Ovary (tissue), 9 donors: ENCODE data around the gene HUNK. TPM values are rescaled to one million over a fixed set of nuclear protein-coding genes. Genes with fewer than 3 reads are reported as not detected.

Experiments
- DNase-seq, 5 donors: peaks; one replicate each; pipeline ENCODE4 v3.0.0-alpha.2; 2019 to 2020
- H3K27ac ChIP-seq, 2 donors: fragments of 200-600 bp; one replicate each; pipeline versions ENCODE4 v1.5.1 to v1.8.0; 2019 to 2022
- H3K27me3 ChIP-seq: fragments of 200-600 bp; one replicate; pipeline ENCODE4 v1.8.0; 2022
- H3K36me3 ChIP-seq: fragments of 200-600 bp; sonication (generic); one replicate; pipeline ENCODE4 v1.5.1; 2019
- H3K4me1 ChIP-seq: one replicate; pipeline ENCODE4 v1.8.1; 2013; ENCODE audit warnings: mild to moderate bottlenecking, moderate library complexity; ENCODE audit not compliant: insufficient read depth
- H3K4me3 ChIP-seq: fragments of 200-600 bp; sonication (generic); one replicate; pipeline ENCODE4 v1.5.1; 2017
- H3K9me3 ChIP-seq, 2 donors: fragments of 200-600 bp in 1 of 2; sonication (generic) in 1 of 2; one replicate each; pipeline versions ENCODE4 v1.5.1 to v1.8.1; 2013 to 2019; ENCODE audit warnings: mild to moderate bottlenecking in 1 of 2, moderate library complexity in 1 of 2
- EP300 ChIP-seq: sonication (generic); formaldehyde crosslinking; IDR thresholded peaks from one replicate; pipeline ENCODE4 v1.6.1; 2017; ENCODE audit warnings: antibody characterized with exemption
- POLR2A ChIP-seq: fragments of 450-650 bp; IDR thresholded peaks from one replicate; pipeline ENCODE4 v1.6.1; 2017; ENCODE audit warnings: antibody characterized with exemption, mild to moderate bottlenecking, moderate library complexity
- WGBS, 3 donors: extraction: QIAGEN DNeasy Blood & Tissue Kit in 1 of 3; methylation state at CpG; one replicate each; pipeline versions ENCODE4 v1.1.5 to v1.1.7; 2013 to 2017; 5-methylcytosine and 5-hydroxymethylcytosine counted together
- intact Hi-C, 4 donors: fragments of 100-400 bp; cut with DNase I; formaldehyde crosslinking; loops; one replicate each; pipeline versions ENCODE4 v1.11.0 to v1.15.1; 2022 to 2023
- polyA plus RNA-seq, 2 donors: library from polyadenylated mRNA; stranded (reverse); fragments of 200-250 nt in 1 of 2; fragments of 350-450 nt in 1 of 2; fragmentation: Illumina TruSeq in 1 of 2; extraction: RNeasy Lipid Tissue Mini Kit (QIAGEN cat#74804) in 1 of 2; gene quantifications; one replicate each; pipeline ENCODE4 v1.2.3, GENCODE V29; 2013 to 2014
- total RNA-seq, 7 donors: library from RNA; depleted of rRNA in 2 of 7; stranded (reverse); fragments of >200 nt in 2 of 7; fragmentation: NEBNext Ultra II Directional in 3 of 7; extraction: Animal tissue kit (Norgen Biotek cat#: 25700) in 3 of 7; gene quantifications; one replicate each; pipeline versions ENCODE4 v1.1.0 to v1.2.4, GENCODE V29; 2016 to 2023
- TF ChIP-seq, protein P1 (sequence below), 3 donors: fragments of 450-650 bp in 2 of 3; fragments of 200-600 bp in 1 of 3; IDR thresholded peaks; one replicate each; pipeline versions ENCODE4 v1.5.1 to v1.8.0; 2016 to 2022; ENCODE audit warnings: antibody characterized with exemption in 3 of 3, mild to moderate bottlenecking in 1 of 3
- donor health status: DM: no; HTN: no; CAD: no; lungs with moderate emphysema.
- donor health status: DM: no; HTN: no; CAD: no.
- donor health status: Bipolar disorder and iron deficiency.
- donor health status: DM: yes; HTN: yes; CAD: no.
- donor health status: DM: no; HTN: no; CAD: no.
- donor health status: DM: yes; HTN: yes; CAD: no.

Gene HUNK
- total and polyA plus RNA-seq, 9 donors, result under 0.01 to 4.9 (median 1.6) TPM

DNA sequence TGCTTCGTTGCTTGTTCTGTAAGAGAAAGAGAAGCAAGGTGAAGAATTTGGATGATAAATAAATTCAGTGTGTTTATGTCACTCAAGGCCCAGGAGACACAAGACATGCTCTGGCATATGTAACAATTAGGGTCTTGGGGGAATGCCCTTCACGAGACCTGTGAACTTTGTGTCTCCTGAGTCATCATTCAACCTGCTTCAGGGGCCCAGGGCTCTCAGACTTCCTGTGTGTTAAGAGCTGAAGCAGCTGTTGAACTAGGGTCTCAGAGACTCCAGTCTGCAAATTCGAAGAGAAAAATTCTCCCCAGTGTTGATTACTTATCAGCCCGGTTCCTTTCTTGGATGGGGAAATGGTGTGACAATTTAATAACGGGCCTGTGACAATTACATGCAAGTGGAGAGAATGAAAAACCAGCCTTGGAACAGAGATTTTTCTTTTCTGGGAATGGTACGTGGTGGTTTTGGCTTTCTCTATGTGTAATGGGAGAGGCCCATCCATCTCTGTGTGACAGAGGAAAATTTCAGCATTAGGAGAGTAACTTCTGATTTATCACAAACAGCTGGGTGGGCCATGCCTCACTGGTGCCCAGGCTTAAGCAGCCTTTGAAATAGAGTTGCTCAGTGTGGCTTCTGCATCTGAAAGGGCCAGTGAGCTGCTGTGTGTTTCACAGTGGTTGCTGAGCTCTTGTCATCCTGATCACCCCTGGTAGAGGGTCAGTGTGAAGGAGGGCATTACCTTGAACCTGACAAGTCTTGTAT lies 22.4 kb downstream of the HUNK start:
- 81 to 85% (median 82%) methylated on average over 6 of the region's 6 CpGs for WGBS, 3 donors
- H3K4me3 ChIP-seq, result no peak overlapping the region
- H3K4me1 ChIP-seq, result no peaks in the 10 kb centered on the region
- H3K27ac ChIP-seq, result no peak overlapping the region
- intact Hi-C loops, result no loop called here
- H3K9me3 ChIP-seq, result no peaks in the 10 kb centered on the region
- H3K36me3 ChIP-seq, result no peaks in the 10 kb centered on the region
- no peaks in the 10 kb centered on the region for H3K27me3 ChIP-seq
- no peak for DNase-seq
- TF ChIP-seq EP300 (no peak), POLR2A (no peak)
- TF ChIP-seq, protein P1, sequence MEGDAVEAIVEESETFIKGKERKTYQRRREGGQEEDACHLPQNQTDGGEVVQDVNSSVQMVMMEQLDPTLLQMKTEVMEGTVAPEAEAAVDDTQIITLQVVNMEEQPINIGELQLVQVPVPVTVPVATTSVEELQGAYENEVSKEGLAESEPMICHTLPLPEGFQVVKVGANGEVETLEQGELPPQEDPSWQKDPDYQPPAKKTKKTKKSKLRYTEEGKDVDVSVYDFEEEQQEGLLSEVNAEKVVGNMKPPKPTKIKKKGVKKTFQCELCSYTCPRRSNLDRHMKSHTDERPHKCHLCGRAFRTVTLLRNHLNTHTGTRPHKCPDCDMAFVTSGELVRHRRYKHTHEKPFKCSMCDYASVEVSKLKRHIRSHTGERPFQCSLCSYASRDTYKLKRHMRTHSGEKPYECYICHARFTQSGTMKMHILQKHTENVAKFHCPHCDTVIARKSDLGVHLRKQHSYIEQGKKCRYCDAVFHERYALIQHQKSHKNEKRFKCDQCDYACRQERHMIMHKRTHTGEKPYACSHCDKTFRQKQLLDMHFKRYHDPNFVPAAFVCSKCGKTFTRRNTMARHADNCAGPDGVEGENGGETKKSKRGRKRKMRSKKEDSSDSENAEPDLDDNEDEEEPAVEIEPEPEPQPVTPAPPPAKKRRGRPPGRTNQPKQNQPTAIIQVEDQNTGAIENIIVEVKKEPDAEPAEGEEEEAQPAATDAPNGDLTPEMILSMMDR (IDR thresholded peaks at IDR 0.05), result no peak

DNA sequence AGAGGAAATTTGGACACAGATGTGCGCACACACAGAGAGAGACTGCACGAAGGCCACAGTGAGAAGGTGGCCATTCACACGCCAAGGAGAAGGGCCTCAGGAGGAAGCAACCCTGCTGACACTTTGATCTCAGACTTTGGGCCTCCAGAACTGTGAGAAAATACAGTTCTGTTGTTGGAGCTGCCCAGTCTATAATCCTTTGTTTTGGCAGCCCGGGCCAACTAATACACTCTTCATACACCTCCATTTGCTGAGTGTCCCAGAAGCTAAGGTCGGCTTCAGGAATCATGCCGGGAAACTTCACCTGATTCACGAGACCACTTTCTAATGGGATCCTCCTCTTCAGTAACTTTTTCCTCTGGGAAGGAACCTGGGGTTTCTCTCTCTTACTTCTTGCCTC lies 23.2 kb downstream of the HUNK start:
- Histone ChIP-seq H3K4me3 (no peak overlapping the region), H3K36me3 (no peaks in the 10 kb centered on the region), H3K4me1 (no peaks in the 10 kb centered on the region), H3K27me3 (no peaks in the 10 kb centered on the region), H3K9me3 (no peaks in the 10 kb centered on the region), H3K27ac (no peak overlapping the region)
- intact Hi-C loops, result no loop called here
- no peak for DNase-seq
- TF ChIP-seq POLR2A, result no peak
- TF ChIP-seq, protein P1 (IDR thresholded peaks at IDR 0.05), result no peak
- TF ChIP-seq EP300, result no peak
- 81 to 96% (median 87%) methylated on average over 7 of the region's 7 CpGs for WGBS, 3 donors

DNA sequence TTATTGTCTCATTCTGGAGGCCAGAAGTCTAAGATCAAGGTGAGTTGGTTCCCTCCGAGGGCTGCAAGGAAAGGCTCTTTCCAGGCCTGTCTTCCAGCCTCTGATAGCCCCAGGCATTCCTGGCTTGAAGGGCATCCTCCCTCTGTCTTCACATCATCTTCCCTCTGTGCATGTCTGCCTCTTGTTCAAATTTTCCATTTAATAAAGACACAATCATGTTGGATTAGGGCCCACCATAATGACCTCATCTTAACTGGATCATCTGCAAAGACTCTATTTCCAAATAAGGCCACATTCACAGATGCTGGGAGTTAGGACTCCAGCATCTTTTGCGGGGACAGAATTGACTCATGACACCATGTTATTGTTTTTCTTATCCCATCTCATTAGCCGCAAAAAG lies 24.5 kb downstream of the HUNK start:
- Histone ChIP-seq H3K4me1 (no peaks in the 10 kb centered on the region), H3K27me3 (no peaks in the 10 kb centered on the region), H3K27ac (no peak overlapping the region), H3K9me3 (no peaks in the 10 kb centered on the region), H3K4me3 (no peak overlapping the region), H3K36me3 (no peaks in the 10 kb centered on the region)
- 67 to 84% (median 83%) methylated on average over 3 of the region's 3 CpGs for WGBS, 3 donors
- no peak for DNase-seq
- no peak for TF ChIP-seq EP300
- no peak for TF ChIP-seq POLR2A
- TF ChIP-seq, protein P1 (IDR thresholded peaks at IDR 0.05), result no peak
- intact Hi-C loops, result no loop called here

DNA sequence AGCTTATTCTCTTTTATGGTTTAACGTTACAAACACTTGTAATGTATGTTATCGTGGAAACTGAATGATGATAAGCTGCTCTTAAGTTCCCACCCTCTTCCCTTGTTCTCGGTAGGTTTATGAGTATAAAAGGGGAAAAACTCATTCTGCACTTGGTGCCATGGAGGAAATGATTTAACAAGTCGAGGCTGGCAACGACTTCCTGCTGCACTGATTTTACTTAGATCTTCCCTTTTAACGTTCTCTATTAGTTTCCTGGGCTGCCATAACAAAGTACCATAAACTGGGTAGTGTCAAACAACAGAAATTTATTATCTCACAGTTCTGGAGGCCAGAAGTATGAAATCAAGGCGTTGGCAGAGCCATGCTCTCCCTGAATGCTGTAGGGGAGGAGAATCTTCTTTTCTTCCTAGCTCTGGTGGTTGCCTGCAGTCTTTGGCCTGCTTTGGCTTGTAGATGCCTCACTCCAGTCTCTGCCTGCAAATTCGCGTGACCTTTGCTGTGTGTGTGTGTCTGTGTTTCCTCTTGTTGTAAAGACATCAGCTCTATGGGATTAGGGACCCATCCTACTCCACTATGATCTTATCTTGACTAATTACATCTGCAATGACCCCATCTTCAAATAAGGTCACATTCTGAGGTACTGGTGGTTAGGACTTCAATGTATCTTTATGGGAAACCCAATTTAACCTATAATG lies 26.3 kb downstream of the HUNK start:
- Histone ChIP-seq H3K27ac (no peak overlapping the region), H3K4me3 (no peak overlapping the region), H3K27me3 (no peaks in the 10 kb centered on the region), H3K36me3 (no peaks in the 10 kb centered on the region), H3K4me1 (no peaks in the 10 kb centered on the region), H3K9me3 (no peaks in the 10 kb centered on the region)
- no peak for DNase-seq
- WGBS, 3 donors, result 60 to 71% (median 69%) methylated on average over 9 of the region's 9 CpGs
- no peak for TF ChIP-seq POLR2A
- TF ChIP-seq EP300, result no peak
- TF ChIP-seq, protein P1 (IDR thresholded peaks at IDR 0.05), result no peak
- intact Hi-C loops, result no loop called here
